Testis (tissue), 3 donors: ENCODE results near the gene VWA8. TPM values are rescaled to one million over a fixed set of nuclear protein-coding genes. Genes with fewer than 3 reads are reported as not detected.

ENCODE experiments used
- DNase-seq: peaks from one replicate; pipeline ENCODE4 v3.0.0-alpha.2; 2019
- H3K27ac ChIP-seq, 2 donors: fragments of 200-600 bp; sonication (generic); one replicate each; pipeline ENCODE4 v1.5.1; 2019
- H3K27me3 ChIP-seq: fragments of 200-600 bp; sonication (generic); one replicate; pipeline ENCODE4 v1.5.1; 2019
- H3K36me3 ChIP-seq: fragments of 200-600 bp; sonication (generic); one replicate; pipeline ENCODE4 v1.5.1; 2017; ENCODE audit warnings: low read depth; ENCODE audit errors: missing control alignments
- H3K4me1 ChIP-seq: fragments of 200-600 bp; sonication (generic); one replicate; pipeline ENCODE4 v1.5.1; 2019
- H3K4me3 ChIP-seq, 2 donors: fragments of 200-600 bp; sonication (generic); one replicate each; pipeline ENCODE4 v1.5.1; 2017 to 2019
- H3K9me3 ChIP-seq: fragments of 200-600 bp; sonication (generic); one replicate; pipeline ENCODE4 v1.5.1; 2017
- POLR2A ChIP-seq: fragments of 450-650 bp; IDR thresholded peaks from one replicate; pipeline ENCODE4 v1.6.1; 2017; ENCODE audit warnings: antibody characterized with exemption, mild to moderate bottlenecking, moderate library complexity
- WGBS, 2 donors: methylation state at CpG; one replicate each; pipeline ENCODE4 v1.1.5; 2018; 5-methylcytosine and 5-hydroxymethylcytosine counted together
- intact Hi-C: fragments of 100-400 bp; cut with DNase I; formaldehyde crosslinking; loops from one replicate; pipeline ENCODE4 v1.15.1; 2023; ENCODE audit warnings: low total_unique reads
- polyA plus RNA-seq: library from polyadenylated mRNA; stranded (reverse); fragments of 350-450 nt; fragmentation: Illumina TruSeq; extraction: RNeasy Lipid Tissue Mini Kit (QIAGEN cat#74804); gene quantifications from one replicate; pipeline ENCODE4 v1.2.3, GENCODE V29; 2014; ENCODE audit warnings: low read depth, low replicate concordance; ENCODE audit not compliant: insufficient read depth
- total RNA-seq, 2 donors: library from RNA; depleted of rRNA; stranded (reverse); fragments of >200 nt; gene quantifications; one replicate each; pipeline ENCODE4 v1.2.3, GENCODE V29; 2016
- TF ChIP-seq, protein P1 (sequence below), 3 experiments: fragments of 450-650 bp in 2 of 3; fragments of 200-600 bp in 1 of 3; sonication (generic) in 1 of 3; IDR thresholded peaks; one replicate each; pipeline ENCODE4 v1.5.1; 2016 to 2019; ENCODE audit warnings: antibody characterized with exemption in 3 of 3, mild to moderate bottlenecking in 2 of 3, moderate library complexity in 1 of 3

Gene VWA8
- total and polyA plus RNA-seq, 3 donors from 2014 or later, result 6.9 to 27.1 (median 15.2) TPM

GRCh38 chr13:41766439-41766838 lies 194.5 kb downstream of the VWA8 start:
- no peaks in the 10 kb centered on the region for H3K4me1 ChIP-seq
- no peaks in the 10 kb centered on the region for H3K9me3 ChIP-seq
- H3K27ac ChIP-seq, result peak overlapping the region in 1 of 2 donors; percentile 59
- intact Hi-C loops, result no loop called here
- H3K4me3 ChIP-seq, result no peak overlapping the region
- H3K36me3 ChIP-seq, result no peaks in the 10 kb centered on the region
- DNase-seq, result no peak
- H3K27me3 ChIP-seq, result no peaks in the 10 kb centered on the region
- no peak for TF ChIP-seq POLR2A
- TF ChIP-seq, protein P1, sequence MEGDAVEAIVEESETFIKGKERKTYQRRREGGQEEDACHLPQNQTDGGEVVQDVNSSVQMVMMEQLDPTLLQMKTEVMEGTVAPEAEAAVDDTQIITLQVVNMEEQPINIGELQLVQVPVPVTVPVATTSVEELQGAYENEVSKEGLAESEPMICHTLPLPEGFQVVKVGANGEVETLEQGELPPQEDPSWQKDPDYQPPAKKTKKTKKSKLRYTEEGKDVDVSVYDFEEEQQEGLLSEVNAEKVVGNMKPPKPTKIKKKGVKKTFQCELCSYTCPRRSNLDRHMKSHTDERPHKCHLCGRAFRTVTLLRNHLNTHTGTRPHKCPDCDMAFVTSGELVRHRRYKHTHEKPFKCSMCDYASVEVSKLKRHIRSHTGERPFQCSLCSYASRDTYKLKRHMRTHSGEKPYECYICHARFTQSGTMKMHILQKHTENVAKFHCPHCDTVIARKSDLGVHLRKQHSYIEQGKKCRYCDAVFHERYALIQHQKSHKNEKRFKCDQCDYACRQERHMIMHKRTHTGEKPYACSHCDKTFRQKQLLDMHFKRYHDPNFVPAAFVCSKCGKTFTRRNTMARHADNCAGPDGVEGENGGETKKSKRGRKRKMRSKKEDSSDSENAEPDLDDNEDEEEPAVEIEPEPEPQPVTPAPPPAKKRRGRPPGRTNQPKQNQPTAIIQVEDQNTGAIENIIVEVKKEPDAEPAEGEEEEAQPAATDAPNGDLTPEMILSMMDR (IDR thresholded peaks at IDR 0.05), result no peak
- WGBS, 2 donors, result 43 to 84% methylated on average over 1 of the region's 1 CpG

GRCh38 chr13:41765813-41766212 lies 195.1 kb downstream of the VWA8 start:
- no peaks in the 10 kb centered on the region for H3K36me3 ChIP-seq
- DNase-seq, result no peak
- no peaks in the 10 kb centered on the region for H3K27me3 ChIP-seq
- 69 to 72% methylated on average over 5 of the region's 5 CpGs for WGBS, 2 donors
- H3K27ac ChIP-seq, result peak overlapping the region in 1 of 2 donors; percentile 59
- no peaks in the 10 kb centered on the region for H3K9me3 ChIP-seq
- no peak for TF ChIP-seq POLR2A
- TF ChIP-seq, protein P1 (IDR thresholded peaks at IDR 0.05), result no peak
- intact Hi-C loops, result no loop called here
- no peaks in the 10 kb centered on the region for H3K4me1 ChIP-seq
- H3K4me3 ChIP-seq, result no peak overlapping the region

- no peaks in the 10 kb centered on the region for H3K36me3 ChIP-seq
- H3K27me3 ChIP-seq, result no peaks in the 10 kb centered on the region
- DNase-seq, result no peak
- no peaks in the 10 kb centered on the region for H3K4me1 ChIP-seq
- no peaks in the 10 kb centered on the region for H3K9me3 ChIP-seq
- no peak for TF ChIP-seq POLR2A
- TF ChIP-seq, protein P1 (IDR thresholded peaks at IDR 0.05), result no peak
- WGBS, 2 donors, result 81 to 83% methylated on average over 1 of the region's 1 CpG
- intact Hi-C loops, result no loop called here
- H3K27ac ChIP-seq, result no peak overlapping the region
- H3K4me3 ChIP-seq, result no peak overlapping the region
Measured at GRCh38 chr13:41765020-41765419, 195.9 kb downstream of the VWA8 start.

DNA sequence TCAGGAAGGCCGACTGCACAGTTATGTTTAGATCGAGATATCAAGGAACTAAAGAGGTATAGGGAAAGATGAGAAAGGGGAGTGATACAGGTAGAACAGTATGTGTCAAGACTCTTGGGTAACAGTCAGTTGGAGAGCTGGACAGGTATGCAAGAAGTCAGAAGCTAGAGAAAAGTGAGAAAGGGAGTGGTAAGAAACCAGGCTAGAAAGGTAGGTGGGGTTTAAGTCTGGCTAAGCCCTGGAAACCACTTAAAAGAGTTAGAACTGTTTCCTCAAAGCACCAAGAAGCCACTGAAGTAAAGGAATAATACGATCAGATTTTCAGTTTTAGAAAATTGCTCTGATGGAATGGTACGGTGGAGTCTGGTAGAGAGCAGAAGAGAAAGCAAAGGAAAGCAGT lies 196.4 kb downstream of the VWA8 start:
- Histone ChIP-seq H3K4me3 (no peak overlapping the region), H3K9me3 (no peaks in the 10 kb centered on the region), H3K27ac (no peak overlapping the region), H3K36me3 (no peaks in the 10 kb centered on the region), H3K27me3 (no peaks in the 10 kb centered on the region), H3K4me1 (no peaks in the 10 kb centered on the region)
- no peak for DNase-seq
- no peak for TF ChIP-seq POLR2A
- TF ChIP-seq, protein P1 (IDR thresholded peaks at IDR 0.05), result no peak
- 78 to 92% methylated on average over 4 of the region's 4 CpGs for WGBS, 2 donors
- intact Hi-C loops, result no loop called here

DNA sequence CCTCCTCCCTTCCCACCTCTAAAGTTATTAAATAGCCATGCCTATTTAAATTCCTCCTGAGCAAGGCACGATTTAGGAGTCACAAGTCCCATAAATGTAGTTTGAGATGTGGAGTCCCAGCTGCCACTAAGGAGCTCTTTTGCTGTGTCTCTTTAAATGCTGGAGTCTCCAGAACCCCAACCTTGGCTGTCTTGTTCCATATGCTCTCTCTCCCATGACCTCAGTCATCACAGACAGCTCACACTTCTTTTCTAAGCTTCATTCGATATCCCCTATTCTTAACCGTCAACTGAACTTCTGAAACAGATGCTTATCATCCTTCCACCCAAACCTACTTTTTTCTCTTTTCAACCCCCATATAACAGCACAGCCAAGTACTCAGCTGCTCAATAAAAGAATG lies 197.1 kb downstream of the VWA8 start:
- Histone ChIP-seq H3K4me1 (no peaks in the 10 kb centered on the region), H3K27me3 (no peaks in the 10 kb centered on the region), H3K36me3 (no peaks in the 10 kb centered on the region), H3K4me3 (no peak overlapping the region), H3K27ac (no peak overlapping the region), H3K9me3 (no peaks in the 10 kb centered on the region)
- intact Hi-C loops, result no loop called here
- DNase-seq, result no peak
- whole genome bisulfite sequencing, 2 donors, result 68 to 76% methylated on average over 3 of the region's 3 CpGs
- TF ChIP-seq POLR2A, result no peak
- TF ChIP-seq, protein P1 (IDR thresholded peaks at IDR 0.05), result no peak
